Aorta (tissue), 5 donors: ENCODE measurements around the gene APCDD1. TPM values are rescaled to one million over a fixed set of nuclear protein-coding genes. Genes with fewer than 3 reads are reported as not detected.

Experiments
- ATAC-seq: fragments of 200-7000 bp; cut with Tn5 transposase; one replicate; pipeline ENCODE4 v1.9.1; 2022; ENCODE audit warnings: moderate library complexity; ENCODE audit not compliant: low FRiP score
- DNase-seq, 2 donors: peaks; one replicate each; pipeline ENCODE4 v3.0.0-alpha.2; 2020
- H3K27ac ChIP-seq, 2 donors: one replicate each; pipeline ENCODE4 v1.5.1; 2013; ENCODE audit warnings: low read length in 2 of 2, mild to moderate bottlenecking in 2 of 2, moderate library complexity in 2 of 2, control low read depth in 1 of 2, inconsistent platforms in 1 of 2, low read depth in 1 of 2
- H3K27me3 ChIP-seq, 2 donors: one replicate each; pipeline ENCODE4 v1.6.1; 2013; ENCODE audit warnings: control low read depth in 1 of 2, low read length in 1 of 2, mild to moderate bottlenecking in 1 of 2, moderate library complexity in 1 of 2; ENCODE audit not compliant: insufficient read depth in 2 of 2, control insufficient read depth in 1 of 2
- H3K36me3 ChIP-seq, 2 donors: one replicate each; pipeline ENCODE4 v1.6.1; 2013; ENCODE audit warnings: control low read depth in 1 of 2, low read length in 1 of 2, mild to moderate bottlenecking in 1 of 2; ENCODE audit not compliant: insufficient read depth in 2 of 2, control insufficient read depth in 1 of 2
- H3K4me1 ChIP-seq, 2 donors: one replicate each; pipeline ENCODE4 v1.6.1; 2013; ENCODE audit warnings: low read length in 2 of 2, control low read depth in 1 of 2, mild to moderate bottlenecking in 1 of 2, moderate library complexity in 1 of 2; ENCODE audit not compliant: insufficient read depth in 2 of 2, control insufficient read depth in 1 of 2
- H3K4me3 ChIP-seq, 2 donors: one replicate each; pipeline ENCODE4 v1.5.1; 2013; ENCODE audit warnings: low read length in 2 of 2, control low read depth in 1 of 2, mild to moderate bottlenecking in 1 of 2
- H3K9me3 ChIP-seq: one replicate; pipeline ENCODE4 v1.6.1; 2013; ENCODE audit warnings: mild to moderate bottlenecking, low read length; ENCODE audit not compliant: control insufficient read depth
- WGBS, 2 donors: extraction: QIAGEN DNeasy Blood & Tissue Kit; methylation state at CpG; one replicate each; pipeline ENCODE4 v1.1.7; 2013; 5-methylcytosine and 5-hydroxymethylcytosine counted together
- intact Hi-C, 2 donors: fragments of 100-400 bp; cut with DNase I; formaldehyde crosslinking; loops; one replicate each; pipeline versions ENCODE4 v1.14.2 to v1.15.0; 2022
- polyA plus RNA-seq, 2 donors: library from polyadenylated mRNA; stranded (reverse); fragments of 200-250 nt; gene quantifications; one replicate each; pipeline ENCODE4 v1.2.3, GENCODE V29; 2013
- total RNA-seq, 2 donors: library from RNA; stranded (reverse); fragmentation: NEBNext Ultra II Directional; extraction: Animal tissue kit (Norgen Biotek cat#: 25700); gene quantifications; one replicate each; pipeline ENCODE4 v1.2.1, GENCODE V29; 2021
- donor health status: healthy with polysubstance abuse.
- donor health status: Bipolar disorder and iron deficiency.
- donor health status: DM: no; HTN: no; CAD: no.
- donor health status: DM: no; HTN: no; CAD: no.
- donor health status: DM: yes; HTN: yes; CAD: no.

Gene APCDD1
- total and polyA plus RNA-seq, 4 donors, result 7.6 to 45.5 (median 10.5) TPM

DNA sequence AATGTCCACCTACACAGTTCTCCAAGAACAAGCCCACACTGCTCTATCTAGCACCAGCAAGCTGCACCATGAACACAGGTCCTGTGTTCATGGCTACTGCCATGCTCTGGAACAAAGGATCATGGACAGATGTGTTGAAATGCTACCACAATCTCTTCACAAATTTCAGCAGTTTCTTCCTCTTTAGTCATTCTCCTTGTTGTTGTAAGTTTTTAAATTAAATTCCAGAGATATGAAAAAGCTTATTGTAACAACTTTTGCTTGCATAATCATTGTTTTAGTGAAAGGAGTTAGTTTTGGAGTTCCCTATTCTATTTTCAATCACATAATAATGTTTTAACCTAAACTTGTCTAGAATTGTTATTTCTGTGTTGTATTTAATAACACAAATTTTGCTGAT is 54.2 kb downstream of the APCDD1 start:
- H3K27ac ChIP-seq, result no peak overlapping the region
- H3K27me3 ChIP-seq, result no peaks in the 10 kb centered on the region
- no peaks in the 10 kb centered on the region for H3K4me1 ChIP-seq
- intact Hi-C loops, result no loop called here
- ATAC-seq (no peak), DNase-seq (no peak)
- peaks cover 3% of the 10 kb centered on the region for H3K9me3 ChIP-seq
- H3K36me3 ChIP-seq, result no peaks in the 10 kb centered on the region
- no peak overlapping the region for H3K4me3 ChIP-seq

DNA sequence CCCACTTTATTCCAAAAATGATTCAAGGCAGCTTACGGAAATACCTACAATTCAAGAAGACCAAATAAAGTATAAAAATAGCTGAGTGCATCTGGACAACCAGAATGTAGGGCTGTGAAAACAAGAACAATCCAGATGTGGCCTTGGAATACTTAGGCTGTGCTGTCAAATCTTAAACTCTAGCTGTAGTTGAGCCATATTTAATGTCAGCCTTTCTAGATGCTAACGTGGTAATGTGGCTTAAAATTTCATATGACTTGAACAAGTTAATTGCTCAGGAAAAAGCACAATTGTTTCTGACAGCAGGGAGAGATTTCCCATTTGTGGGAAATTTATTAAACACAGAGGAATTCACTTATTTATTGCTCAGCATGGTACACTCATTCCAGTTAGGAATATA is 56.8 kb downstream of the APCDD1 start:
- H3K4me3 ChIP-seq, result no peak overlapping the region
- no peak for DNase-seq
- no peaks in the 10 kb centered on the region for H3K27me3 ChIP-seq
- H3K9me3 ChIP-seq, result peaks cover 3% of the 10 kb centered on the region
- WGBS, 2 donors, result 89 to 91% methylated on average over 2 of the region's 2 CpGs
- H3K36me3 ChIP-seq, result no peaks in the 10 kb centered on the region
- ATAC-seq, result no peak
- intact Hi-C loops, result loop anchor here in 1 of 2 donors (10.0 kb wide), 2 partner anchors 406 to 506 kb away; no protein-coding TSS in a partner anchor
- no peak overlapping the region for H3K27ac ChIP-seq
- H3K4me1 ChIP-seq, result peaks cover 0 to 4% of the 10 kb centered on the region in 2 donors

- Histone ChIP-seq H3K27me3 (no peaks in the 10 kb centered on the region), H3K9me3 (no peaks in the 10 kb centered on the region), H3K36me3 (no peaks in the 10 kb centered on the region), H3K27ac (no peak overlapping the region), H3K4me1 (peaks cover 0 to 4% of the 10 kb centered on the region in 2 donors), H3K4me3 (no peak overlapping the region)
- WGBS, 2 donors, result 10 to 18% methylated on average over 3 of the region's 3 CpGs
- intact Hi-C loops, result loop anchor here in 1 of 2 donors (10.0 kb wide), 2 partner anchors 409 to 509 kb away; no protein-coding TSS in a partner anchor
- DNase-seq (no peak), ATAC-seq (peak; percentile 62)
These were observed 59.6 kb downstream of the APCDD1 start for GRCh38 chr18:10514082-10514481.

- ATAC-seq (no peak), DNase-seq (no peak)
- H3K4me1 ChIP-seq, result peaks cover 0 to 4% of the 10 kb centered on the region in 2 donors
- no peaks in the 10 kb centered on the region for H3K36me3 ChIP-seq
- intact Hi-C loops, result loop anchor here in 1 of 2 donors (10.0 kb wide), 2 partner anchors 410 to 510 kb away; no protein-coding TSS in a partner anchor
- H3K27me3 ChIP-seq, result no peaks in the 10 kb centered on the region
- no peak overlapping the region for H3K27ac ChIP-seq
- no peak overlapping the region for H3K4me3 ChIP-seq
- no peaks in the 10 kb centered on the region for H3K9me3 ChIP-seq
These were observed 60.2 kb downstream of the APCDD1 start for GRCh38 chr18:10514601-10515000.

GRCh38 chr18:10515456-10515855 is 61.0 kb downstream of the APCDD1 start:
- intact Hi-C loops, result loop anchor here (5.0 to 10.0 kb wide), 4 partner anchors 58 to 511 kb away; partner anchors contain the start of gene APCDD1 (in 1 of the 2)
- no peak overlapping the region for H3K4me3 ChIP-seq
- no peak for ATAC-seq
- H3K4me1 ChIP-seq, result peaks cover 0 to 4% of the 10 kb centered on the region in 2 donors
- WGBS, 2 donors, result 16 to 18% methylated on average over 4 of the region's 4 CpGs
- H3K27me3 ChIP-seq, result no peaks in the 10 kb centered on the region
- no peak for DNase-seq
- no peaks in the 10 kb centered on the region for H3K36me3 ChIP-seq
- peak overlapping the region in 1 of 2 donors; percentile 64 for H3K27ac ChIP-seq
- no peaks in the 10 kb centered on the region for H3K9me3 ChIP-seq

DNA sequence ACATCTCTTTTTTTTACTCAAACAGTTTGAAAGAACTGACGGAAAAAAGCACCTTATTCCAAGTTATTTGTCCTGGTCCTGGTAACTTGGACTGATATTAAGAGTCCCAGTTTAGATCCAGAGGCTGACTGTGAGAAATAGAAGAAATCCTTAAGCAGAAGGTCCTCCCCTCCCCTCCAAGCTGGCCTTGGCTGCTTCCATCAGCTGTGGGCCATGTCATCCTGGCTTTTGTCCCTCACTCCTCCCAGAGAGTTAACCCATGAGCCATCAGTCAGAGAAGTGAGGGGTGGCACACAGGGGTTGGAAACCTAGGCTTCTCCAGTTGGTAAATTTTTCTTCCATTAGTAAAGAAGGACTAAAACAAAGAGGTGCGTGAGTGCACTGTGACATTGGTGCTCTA is 61.6 kb downstream of the APCDD1 start:
- Histone ChIP-seq H3K9me3 (no peaks in the 10 kb centered on the region), H3K36me3 (no peaks in the 10 kb centered on the region), H3K27ac (no peak overlapping the region), H3K4me3 (no peak overlapping the region), H3K27me3 (no peaks in the 10 kb centered on the region), H3K4me1 (peaks cover 0 to 4% of the 10 kb centered on the region in 2 donors)
- ATAC-seq (no peak), DNase-seq (no peak)
- WGBS, 2 donors, result 25 to 35% methylated on average over 2 of the region's 2 CpGs
- intact Hi-C loops, result loop anchor here (5.0 to 10.0 kb wide), 4 partner anchors 59 to 511 kb away; partner anchors contain the start of gene APCDD1 (in 1 of the 2)

- ATAC-seq (peak; percentile 66), DNase-seq (peak in 1 of 2 donors; percentile 66)
- no peaks in the 10 kb centered on the region for H3K36me3 ChIP-seq
- 26 to 27% methylated on average over 12 of the region's 12 CpGs for WGBS, 2 donors
- intact Hi-C loops, result loop anchor here (1.0 to 10.0 kb wide), 5 partner anchors 61 to 514 kb away; partner anchors contain the start of gene APCDD1 (in 1 of the 2)
- H3K27me3 ChIP-seq, result no peaks in the 10 kb centered on the region
- peaks cover 0 to 4% of the 10 kb centered on the region in 2 donors for H3K4me1 ChIP-seq
- H3K9me3 ChIP-seq, result no peaks in the 10 kb centered on the region
- H3K4me3 ChIP-seq, result no peak overlapping the region
- H3K27ac ChIP-seq, result peak overlapping the region in 1 of 2 donors; percentile 32
These were observed 64.3 kb downstream of the APCDD1 start for GRCh38 chr18:10518595-10519255.

DNA sequence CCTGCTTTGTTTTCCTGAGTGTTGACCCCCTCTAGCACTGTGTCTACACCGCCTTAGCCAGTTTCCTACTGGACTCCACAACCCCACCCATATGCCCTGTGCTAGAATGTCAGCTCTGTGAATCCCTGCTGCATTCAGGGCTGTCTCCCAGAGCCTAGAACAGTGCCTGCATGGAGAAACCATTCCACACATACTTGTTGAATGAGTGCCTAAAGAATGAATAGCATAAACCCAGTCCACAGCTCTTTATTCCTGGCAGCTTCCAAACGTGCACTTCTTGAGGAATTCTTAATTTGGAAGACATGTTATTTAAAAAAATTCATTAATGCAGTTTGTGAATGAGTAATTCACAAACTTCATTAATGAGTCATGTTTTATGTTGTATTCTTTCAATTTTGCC is 64.9 kb downstream of the APCDD1 start:
- Histone ChIP-seq H3K27me3 (no peaks in the 10 kb centered on the region), H3K9me3 (no peaks in the 10 kb centered on the region), H3K27ac (peak overlapping the region in 1 of 2 donors; percentile 30), H3K4me3 (no peak overlapping the region), H3K4me1 (peaks cover 0 to 4% of the 10 kb centered on the region in 2 donors), H3K36me3 (no peaks in the 10 kb centered on the region)
- intact Hi-C loops, result loop anchor here (5.0 to 10.0 kb wide), 4 partner anchors 62 to 515 kb away; partner anchors contain the start of gene APCDD1 (in 1 of the 2)
- DNase-seq (no peak), ATAC-seq (no peak)
- 49 to 55% methylated on average over 2 of the region's 2 CpGs for WGBS, 2 donors
